Mesendoderm (in vitro differentiated cells): ENCODE results near the gene SLC27A2.
"Not testable (repeated sequence)": the region's sequence is repeated elsewhere in the genome, so short reads cannot be mapped to it uniquely, and the experiment has no call there.

ENCODE experiments used
- DNase-seq: peaks from one replicate; pipeline ENCODE4 v3.0.0; 2013
- H2AK5ac ChIP-seq: 2 replicates; pipeline ENCODE4 v1.6.1; 2013; ENCODE audit warnings: low read length, inconsistent platforms
- H2BK120ac ChIP-seq: 2 replicates; pipeline ENCODE4 v1.6.1; 2013; ENCODE audit warnings: low read depth, mild to moderate bottlenecking, low read length, moderate library complexity, mixed read lengths
- H2BK15ac ChIP-seq: replicated peaks from 2 replicates; pipeline ENCODE4 v1.6.1; 2013; ENCODE audit warnings: low read depth, mild to moderate bottlenecking, moderate library complexity
- H2BK5ac ChIP-seq: 2 replicates; pipeline ENCODE4 v1.6.1; 2013; ENCODE audit warnings: low read length, inconsistent platforms
- H3K18ac ChIP-seq: 2 replicates; pipeline ENCODE4 v1.6.1; 2013; ENCODE audit warnings: mild to moderate bottlenecking, low read length, mixed read lengths
- H3K23ac ChIP-seq: one replicate; pipeline ENCODE4 v1.6.1; 2013; ENCODE audit warnings: low read length
- H3K27ac ChIP-seq: 2 replicates; pipeline ENCODE4 v1.5.1; 2013; ENCODE audit warnings: low read depth, mild to moderate bottlenecking, inconsistent platforms, low read length, moderate library complexity
- H3K27me3 ChIP-seq: 2 replicates; pipeline ENCODE4 v1.6.1; 2013; ENCODE audit warnings: low read length, control low read depth, mild to moderate bottlenecking, inconsistent platforms; ENCODE audit not compliant: insufficient read depth, poor library complexity
- H3K36me3 ChIP-seq: 2 replicates; pipeline ENCODE4 v1.6.1; 2013; ENCODE audit warnings: low read length, inconsistent platforms; ENCODE audit not compliant: control insufficient read depth, insufficient read depth
- H3K4ac ChIP-seq: one replicate; pipeline ENCODE4 v1.6.1; 2013; ENCODE audit warnings: low read depth, mild to moderate bottlenecking, low read length, moderate library complexity
- H3K4me1 ChIP-seq: 2 replicates; pipeline ENCODE4 v1.6.1; 2013; ENCODE audit warnings: low read depth, low read length, inconsistent platforms; ENCODE audit not compliant: control insufficient read depth
- H3K4me2 ChIP-seq: 2 replicates; pipeline ENCODE4 v1.6.1; 2013; ENCODE audit warnings: low read length
- H3K4me3 ChIP-seq: 2 replicates; pipeline ENCODE4 v1.5.1; 2013; ENCODE audit warnings: mild to moderate bottlenecking, low read length
- H3K56ac ChIP-seq: one replicate; pipeline ENCODE4 v1.6.1; 2013; ENCODE audit warnings: low read length
- H3K79me1 ChIP-seq: 2 replicates; pipeline ENCODE4 v1.6.1; 2013; ENCODE audit warnings: low read length, inconsistent platforms
- H3K79me2 ChIP-seq: 2 replicates; pipeline ENCODE4 v1.6.1; 2013; ENCODE audit warnings: mild to moderate bottlenecking, low read length; ENCODE audit not compliant: control insufficient read depth, insufficient read depth
- H3K9ac ChIP-seq: 2 replicates; pipeline ENCODE4 v1.6.1; 2013; ENCODE audit warnings: low read length, inconsistent platforms
- H4K5ac ChIP-seq: one replicate; pipeline ENCODE4 v1.6.1; 2013; ENCODE audit warnings: low read length
- H4K8ac ChIP-seq: one replicate; pipeline ENCODE4 v1.6.1; 2013; ENCODE audit warnings: low read depth, mild to moderate bottlenecking, control low read depth, low read length, moderate library complexity
- WGBS: extraction: QIAGEN DNeasy Blood & Tissue Kit; methylation state at CpG from one replicate; pipeline ENCODE4 v1.1.7; 2013; ENCODE audit warnings: low lambda C conversion rate, missing lambda C conversion rate; ENCODE audit not compliant: insufficient coverage; ENCODE audit errors: extremely low coverage; 5-methylcytosine and 5-hydroxymethylcytosine counted together

Gene SLC27A2

DNA sequence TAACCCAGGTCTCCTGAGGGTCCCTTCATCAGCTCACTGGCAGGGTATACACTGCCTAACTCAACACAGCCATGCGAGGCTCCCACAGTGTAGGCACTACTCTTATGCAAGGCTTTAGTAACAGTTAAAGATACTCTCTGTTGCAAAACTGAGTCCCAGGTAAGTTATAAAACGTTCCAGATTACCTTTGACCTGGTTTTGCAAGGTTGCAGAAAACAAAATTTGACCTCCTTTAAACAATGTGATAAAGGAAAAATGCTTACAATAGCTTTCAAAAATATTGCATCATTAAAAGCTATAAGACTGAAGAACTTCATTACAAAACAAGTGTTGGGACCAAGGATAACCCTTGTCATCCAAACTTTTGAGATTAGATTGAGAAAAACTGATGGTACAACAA, 5.5 kb downstream of the SLC27A2 start:
- Histone ChIP-seq H4K8ac (no peak overlapping the region), H3K79me2 (no peaks in the 10 kb centered on the region), H3K18ac (no peak overlapping the region), H3K23ac (no peak overlapping the region), H2BK15ac (no peak overlapping the region), H2BK120ac (no peak overlapping the region), H3K56ac (no peak overlapping the region), H3K9ac (no peak overlapping the region), H3K4ac (no peak overlapping the region), H2BK5ac (no peak overlapping the region), H3K4me2 (no peak overlapping the region), H3K27ac (no peak overlapping the region), H4K5ac (no peak overlapping the region), H2AK5ac (no peak overlapping the region), H3K4me3 (no peak overlapping the region), H3K79me1 (no peaks in the 10 kb centered on the region), H3K4me1 (no peaks in the 10 kb centered on the region), H3K27me3 (peaks cover 10% of the 10 kb centered on the region), H3K36me3 (no peaks in the 10 kb centered on the region)
- WGBS: no CpG with 5 or more reads among the region's 2 CpGs
- no peak for DNase-seq

DNA sequence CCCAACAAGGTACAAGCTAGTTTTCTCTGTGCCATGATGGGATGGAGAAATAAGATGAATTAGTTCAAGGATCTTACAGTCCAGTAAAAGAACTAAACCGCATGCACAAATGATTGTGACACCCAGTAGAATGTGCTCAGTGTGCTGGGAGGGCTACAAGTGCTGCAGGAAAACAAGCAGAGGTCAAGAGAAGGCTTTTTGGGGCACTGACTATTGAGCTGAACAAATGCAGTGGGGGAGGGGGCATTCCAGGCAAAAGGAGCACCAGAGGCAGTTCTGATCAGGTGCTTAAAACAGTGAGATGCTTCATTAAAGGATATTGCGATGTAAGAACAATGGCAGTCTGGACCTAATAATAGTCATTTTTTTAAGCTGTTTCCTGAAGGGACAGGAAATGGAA, 6.0 kb downstream of the SLC27A2 start:
- no peak overlapping the region for H3K4ac ChIP-seq
- peaks cover 7% of the 10 kb centered on the region for H3K27me3 ChIP-seq
- no peak overlapping the region for H2BK5ac ChIP-seq
- H3K4me1 ChIP-seq: no peaks in the 10 kb centered on the region
- H2BK15ac ChIP-seq: no peak overlapping the region
- H4K5ac ChIP-seq: no peak overlapping the region
- no peak for DNase-seq
- H3K23ac ChIP-seq: no peak overlapping the region
- H2BK120ac ChIP-seq: no peak overlapping the region
- no peak overlapping the region for H3K9ac ChIP-seq
- H3K36me3 ChIP-seq: no peaks in the 10 kb centered on the region
- no peaks in the 10 kb centered on the region for H3K79me2 ChIP-seq
- H3K79me1 ChIP-seq: no peaks in the 10 kb centered on the region
- H3K18ac ChIP-seq: no peak overlapping the region
- no peak overlapping the region for H3K4me3 ChIP-seq
- H3K4me2 ChIP-seq: no peak overlapping the region
- no peak overlapping the region for H4K8ac ChIP-seq
- H2AK5ac ChIP-seq: no peak overlapping the region
- H3K56ac ChIP-seq: no peak overlapping the region
- no CpG with 5 or more reads among the region's 2 CpGs for WGBS
- H3K27ac ChIP-seq: no peak overlapping the region

DNA sequence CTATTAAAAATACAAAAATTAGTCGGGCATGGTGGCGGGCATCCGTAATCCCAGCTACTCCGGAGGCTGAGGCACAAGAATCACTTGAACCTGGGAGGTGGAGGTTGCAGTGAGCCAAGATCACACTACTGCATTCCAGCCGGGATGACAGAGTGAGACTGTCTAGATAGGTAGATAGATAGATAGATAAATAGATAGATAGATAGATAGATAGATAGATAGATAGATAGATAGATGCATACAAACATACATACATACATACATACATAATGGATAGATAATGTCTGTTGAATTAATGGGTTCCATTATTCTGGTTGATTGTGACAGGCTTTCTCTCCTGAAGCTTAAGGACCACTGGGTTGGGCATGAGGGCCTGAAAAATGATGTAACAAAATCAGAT, 6.8 kb downstream of the SLC27A2 start:
- H2BK15ac ChIP-seq, H3K36me3 ChIP-seq, H2BK5ac ChIP-seq, H3K4ac ChIP-seq, DNase-seq, H3K79me1 ChIP-seq, H2BK120ac ChIP-seq, H3K27ac ChIP-seq, H3K4me2 ChIP-seq, H2AK5ac ChIP-seq, H3K9ac ChIP-seq, H3K79me2 ChIP-seq, H3K27me3 ChIP-seq, H4K5ac ChIP-seq, H4K8ac ChIP-seq, H3K4me1 ChIP-seq, H3K4me3 ChIP-seq, H3K23ac ChIP-seq, H3K18ac ChIP-seq, H3K56ac ChIP-seq: not testable (repeated sequence)
- WGBS: no CpG with 5 or more reads among the region's 5 CpGs

DNA sequence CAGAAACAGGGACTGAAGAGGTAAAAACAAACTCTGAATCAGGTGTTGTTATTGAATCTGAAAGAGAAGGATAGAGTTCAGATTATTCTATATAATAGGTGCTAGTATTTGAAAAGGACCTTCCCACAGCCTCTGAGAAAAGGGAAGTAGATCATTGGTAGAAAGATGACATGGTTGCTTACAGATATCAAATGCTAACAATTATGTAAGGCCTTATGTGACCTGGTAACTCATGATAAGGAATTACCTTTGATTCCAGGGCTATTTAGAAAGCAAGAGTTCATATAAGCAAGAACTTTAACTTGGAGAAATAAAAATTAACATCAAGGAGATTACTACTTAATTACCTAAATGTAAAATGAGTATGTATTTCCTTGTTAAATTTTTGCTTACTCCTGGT, 7.6 kb downstream of the SLC27A2 start:
- H2BK120ac ChIP-seq: no peak overlapping the region
- no peaks in the 10 kb centered on the region for H3K79me1 ChIP-seq
- H3K27me3 ChIP-seq: no peaks in the 10 kb centered on the region
- H3K4me1 ChIP-seq: no peaks in the 10 kb centered on the region
- H3K79me2 ChIP-seq: no peaks in the 10 kb centered on the region
- H4K5ac ChIP-seq: no peak overlapping the region
- no peak overlapping the region for H3K27ac ChIP-seq
- H3K36me3 ChIP-seq: no peaks in the 10 kb centered on the region
- no peak overlapping the region for H2BK5ac ChIP-seq
- no peak overlapping the region for H3K18ac ChIP-seq
- no peak overlapping the region for H2AK5ac ChIP-seq
- no peak overlapping the region for H2BK15ac ChIP-seq
- H3K9ac ChIP-seq: no peak overlapping the region
- H4K8ac ChIP-seq: no peak overlapping the region
- no peak overlapping the region for H3K4me2 ChIP-seq
- no peak overlapping the region for H3K4ac ChIP-seq
- H3K4me3 ChIP-seq: no peak overlapping the region
- DNase-seq: no peak
- H3K56ac ChIP-seq: no peak overlapping the region
- no peak overlapping the region for H3K23ac ChIP-seq

DNA sequence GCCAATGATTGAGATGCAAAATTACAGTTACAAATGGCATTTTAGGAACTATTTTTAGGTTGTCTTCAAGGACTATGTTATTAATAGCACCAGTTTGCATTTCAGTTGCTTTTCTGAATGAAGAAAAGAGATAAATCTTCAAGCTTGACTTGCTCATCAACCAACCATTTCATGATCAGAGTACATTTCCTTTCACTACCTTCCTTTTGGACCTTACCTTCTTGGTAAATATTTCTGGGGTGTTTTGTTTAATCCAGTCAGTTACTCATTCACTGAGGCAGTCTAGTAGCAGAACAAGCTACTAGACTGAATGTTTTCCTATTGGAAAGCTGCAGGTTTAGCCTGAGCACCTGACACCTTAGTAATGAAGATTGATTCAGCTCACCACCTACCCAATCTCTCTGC, 8.2 kb downstream of the SLC27A2 start:
- no peak overlapping the region for H4K5ac ChIP-seq
- H3K79me2 ChIP-seq: no peaks in the 10 kb centered on the region
- no peak overlapping the region for H3K18ac ChIP-seq
- no peak overlapping the region for H2AK5ac ChIP-seq
- H3K56ac ChIP-seq: no peak overlapping the region
- H3K27ac ChIP-seq: no peak overlapping the region
- H2BK15ac ChIP-seq: no peak overlapping the region
- no peak for DNase-seq
- no peaks in the 10 kb centered on the region for H3K27me3 ChIP-seq
- H3K4ac ChIP-seq: no peak overlapping the region
- H3K36me3 ChIP-seq: no peaks in the 10 kb centered on the region
- no peak overlapping the region for H2BK120ac ChIP-seq
- no peak overlapping the region for H3K9ac ChIP-seq
- H2BK5ac ChIP-seq: no peak overlapping the region
- H4K8ac ChIP-seq: no peak overlapping the region
- no peak overlapping the region for H3K4me3 ChIP-seq
- H3K4me1 ChIP-seq: no peaks in the 10 kb centered on the region
- H3K23ac ChIP-seq: no peak overlapping the region
- H3K4me2 ChIP-seq: no peak overlapping the region
- H3K79me1 ChIP-seq: no peaks in the 10 kb centered on the region

DNA sequence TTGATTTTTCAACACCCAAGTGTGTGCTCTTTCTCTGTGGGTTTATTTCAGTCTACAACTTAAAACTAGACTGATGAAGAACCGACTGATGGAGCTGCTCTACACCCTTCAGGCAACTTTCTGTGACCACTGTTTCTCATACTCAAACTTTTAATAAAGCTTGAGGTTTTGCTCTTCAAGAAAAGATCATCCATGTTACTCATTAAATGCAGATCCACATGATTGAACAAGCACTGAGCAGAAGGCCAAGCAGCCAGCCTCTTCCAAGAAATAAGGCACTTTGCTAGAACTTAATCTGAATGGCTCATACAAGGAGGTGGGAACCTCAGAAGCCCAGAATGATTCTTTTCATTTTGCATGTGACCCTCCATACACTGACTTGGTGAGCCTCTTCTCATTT, 8.7 kb downstream of the SLC27A2 start:
- Histone ChIP-seq H3K79me2 (no peaks in the 10 kb centered on the region), H3K4me1 (no peaks in the 10 kb centered on the region), H3K4me3 (no peak overlapping the region), H3K27ac (no peak overlapping the region), H2BK15ac (no peak overlapping the region), H3K9ac (no peak overlapping the region), H3K18ac (no peak overlapping the region), H4K5ac (no peak overlapping the region), H3K27me3 (no peaks in the 10 kb centered on the region), H2BK120ac (no peak overlapping the region), H3K4me2 (no peak overlapping the region), H3K36me3 (no peaks in the 10 kb centered on the region), H3K79me1 (no peaks in the 10 kb centered on the region), H4K8ac (no peak overlapping the region), H2AK5ac (no peak overlapping the region), H3K4ac (no peak overlapping the region), H3K23ac (no peak overlapping the region), H3K56ac (no peak overlapping the region), H2BK5ac (no peak overlapping the region)
- no peak for DNase-seq
- no CpG with 5 or more reads among the region's 1 CpG for WGBS
